DMS114 treated with DMSO at 0.1 percent for 48 hours (cell line): Measurements from ENCODE around the gene SLFN5.
"Not testable (repeated sequence)": the region's sequence is repeated elsewhere in the genome, so short reads cannot be mapped to it uniquely, and the experiment has no call there.

Experiments used
- DNase-seq: peaks from one replicate; lab custom pipeline; 2025; ENCODE audit not compliant: unreplicated experiment; lab: John Stamatoyannopoulos, UW

SLFN5 gene

GRCh38 chr17:35241520-35241919, 1.4 kb upstream of the SLFN5 start:
- DNase-seq: no peak

- DNase-seq: no peak
Measured at GRCh38 chr17:35242158-35242804, 591 bp upstream of the SLFN5 start.

GRCh38 chr17:35243561-35244340, 879 bp downstream of the SLFN5 start:
- DNase-seq: no peak

- DNase-seq: no peak
Measured at GRCh38 chr17:35244341-35245195, 1.7 kb downstream of the SLFN5 start.

- DNase-seq: no peak
Measured at GRCh38 chr17:35245196-35245486, 2.3 kb downstream of the SLFN5 start.

- no peak for DNase-seq
Measured at GRCh38 chr17:35252651-35253050, 9.8 kb downstream of the SLFN5 start.

DNA sequence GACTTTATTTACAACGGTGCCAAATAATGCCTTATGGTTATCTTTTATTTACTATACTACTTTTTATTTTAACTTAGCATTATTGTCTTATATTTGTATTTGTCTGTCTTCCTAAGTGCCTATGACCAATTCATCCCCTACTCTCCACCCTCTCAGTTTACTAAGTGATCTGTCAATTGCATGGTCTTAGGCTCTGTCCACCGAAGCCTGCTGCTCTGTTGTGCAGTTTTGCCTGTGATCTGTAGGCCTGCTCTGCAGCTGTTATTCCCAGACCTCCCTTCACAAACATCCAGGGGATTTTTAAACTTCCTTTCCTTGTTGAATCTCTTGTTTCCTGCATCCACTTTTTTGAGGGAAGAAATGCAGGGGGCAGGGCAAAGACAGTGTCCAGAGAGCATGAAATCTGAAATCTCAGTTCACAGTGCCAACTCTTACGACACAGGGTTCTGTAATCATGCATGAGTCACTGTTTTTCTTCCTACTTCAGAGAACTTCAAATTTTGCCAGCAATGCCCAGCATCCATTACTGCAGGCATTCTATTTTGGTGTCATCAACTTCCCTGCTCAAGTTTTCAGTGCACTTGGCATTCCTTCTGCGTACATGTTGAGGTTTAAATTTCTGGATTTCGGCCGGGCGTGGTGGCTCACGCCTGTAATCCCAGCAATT, 11.4 kb downstream of the SLFN5 start:
- DNase-seq: no peak

DNA sequence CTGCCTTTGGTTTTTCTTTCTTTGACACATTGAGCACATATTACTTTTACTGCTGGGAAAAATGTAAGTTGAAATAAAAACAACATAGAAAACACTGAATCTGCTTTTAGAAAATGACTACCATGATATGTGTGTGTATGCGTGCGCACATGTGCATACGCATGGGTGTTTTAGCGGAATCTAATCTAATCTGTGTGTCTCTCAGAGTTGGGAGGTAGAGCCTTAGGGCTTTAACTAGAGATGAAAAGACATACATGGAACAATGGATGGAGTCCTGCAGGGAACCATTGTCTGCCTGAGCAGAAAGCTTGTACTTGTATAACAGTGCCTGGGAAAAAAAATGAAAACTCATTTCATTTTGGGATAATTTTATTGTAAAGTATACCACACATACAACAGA, 12.4 kb downstream of the SLFN5 start:
- no peak for DNase-seq

DNA sequence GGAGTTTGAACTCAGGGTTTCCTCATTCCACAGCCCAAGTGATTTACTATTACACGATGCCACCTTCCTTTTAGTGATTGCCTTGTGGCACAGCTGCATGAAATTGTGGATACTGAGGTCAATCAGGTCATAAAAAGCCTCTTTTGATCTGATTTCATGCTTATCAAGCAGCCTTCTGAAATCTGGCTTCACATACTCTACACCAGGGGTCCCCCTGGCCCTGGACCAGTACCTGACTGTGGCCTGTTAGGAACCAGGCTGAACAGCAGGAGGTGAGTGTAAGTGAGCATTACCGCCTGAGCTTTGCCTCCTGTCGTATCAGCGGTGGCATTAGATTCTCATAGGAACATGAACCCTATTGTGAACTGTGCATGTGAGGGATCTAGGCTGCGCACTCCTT, 13.8 kb downstream of the SLFN5 start:
- DNase-seq: no peak

- no peak for DNase-seq
Measured at GRCh38 chr17:35257208-35257659, 14.4 kb downstream of the SLFN5 start.

- DNase-seq: no peak
Measured at GRCh38 chr17:35259001-35259400, 16.1 kb downstream of the SLFN5 start.

DNA sequence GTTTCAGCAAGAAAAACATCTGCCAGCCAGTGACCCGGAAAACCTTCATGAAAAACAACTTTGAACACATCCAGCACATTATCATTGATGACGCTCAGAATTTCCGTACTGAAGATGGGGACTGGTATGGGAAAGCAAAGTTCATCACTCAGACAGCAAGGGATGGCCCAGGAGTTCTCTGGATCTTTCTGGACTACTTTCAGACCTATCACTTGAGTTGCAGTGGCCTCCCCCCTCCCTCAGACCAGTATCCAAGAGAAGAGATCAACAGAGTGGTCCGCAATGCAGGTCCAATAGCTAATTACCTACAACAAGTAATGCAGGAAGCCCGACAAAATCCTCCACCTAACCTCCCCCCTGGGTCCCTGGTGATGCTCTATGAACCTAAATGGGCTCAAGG, 22.2 kb downstream of the SLFN5 start:
- DNase-seq: no peak

DNA sequence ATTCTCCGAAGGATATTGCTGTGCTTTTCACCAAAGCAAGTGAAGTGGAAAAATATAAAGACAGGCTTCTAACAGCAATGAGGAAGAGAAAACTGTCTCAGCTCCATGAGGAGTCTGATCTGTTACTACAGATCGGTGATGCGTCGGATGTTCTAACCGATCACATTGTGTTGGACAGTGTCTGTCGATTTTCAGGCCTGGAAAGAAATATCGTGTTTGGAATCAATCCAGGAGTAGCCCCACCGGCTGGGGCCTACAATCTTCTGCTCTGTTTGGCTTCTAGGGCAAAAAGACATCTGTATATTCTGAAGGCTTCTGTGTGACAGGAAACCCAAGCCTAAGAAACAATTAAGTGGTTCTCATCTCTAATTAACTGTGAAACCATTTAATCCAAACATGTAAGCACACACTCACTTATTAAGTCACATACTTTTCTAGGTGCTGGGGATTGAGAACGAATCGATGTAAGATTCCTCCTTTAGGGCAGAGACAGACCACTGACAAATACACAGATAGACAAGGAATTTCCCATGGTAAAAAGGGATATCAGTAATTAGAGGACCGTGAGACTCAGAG, 22.8 kb downstream of the SLFN5 start:
- no peak for DNase-seq

- DNase-seq: not testable (repeated sequence)
Measured at GRCh38 chr17:35274167-35275066, 31.5 kb downstream of the SLFN5 start.

- not testable (repeated sequence) for DNase-seq
Measured at GRCh38 chr17:35278454-35278853, 35.6 kb downstream of the SLFN5 start.

- not testable (repeated sequence) for DNase-seq
Measured at GRCh38 chr17:35278876-35279275, 36.0 kb downstream of the SLFN5 start.

GRCh38 chr17:35283767-35284166, 40.9 kb downstream of the SLFN5 start:
- DNase-seq: no peak

- DNase-seq: no peak
Measured at GRCh38 chr17:35284955-35285354, 42.1 kb downstream of the SLFN5 start.

- DNase-seq: no peak
Measured at GRCh38 chr17:35286120-35286781, 43.4 kb downstream of the SLFN5 start.
